Peyer's patch (tissue), 4 donors: ENCODE results near the gene IKBKE. TPM values are rescaled to one million over a fixed set of nuclear protein-coding genes. Genes with fewer than 3 reads are reported as not detected.
A peak's percentile ranks its signal among the peaks of the same experiment; 100 is the strongest.

Experiments used
- DNase-seq, 3 donors: peaks; one replicate each; pipeline ENCODE4 v3.0.0-alpha.2; 2017 to 2019
- H3K27ac ChIP-seq, 4 donors: fragments of 200-600 bp; sonication (generic); one replicate each; pipeline ENCODE4 v1.5.1; 2016 to 2019
- H3K27me3 ChIP-seq, 2 donors: fragments of 200-600 bp; sonication (generic); one replicate each; pipeline ENCODE4 v1.5.1; 2019
- H3K36me3 ChIP-seq, 3 donors: fragments of 200-600 bp; sonication (generic); one replicate each; pipeline ENCODE4 v1.5.1; 2016 to 2019
- H3K4me1 ChIP-seq, 4 donors: fragments of 200-600 bp; sonication (generic); one replicate each; pipeline ENCODE4 v1.5.1; 2016 to 2019
- H3K4me3 ChIP-seq, 4 donors: fragments of 200-600 bp; sonication (generic); 1 replicate in 3 of 4; 2 replicates in 1 of 4; pipeline ENCODE4 v1.5.1; 2016 to 2019; ENCODE audit warnings: mild to moderate bottlenecking in 1 of 4
- H3K9me3 ChIP-seq, 4 donors: fragments of 200-600 bp; sonication (generic); one replicate each; pipeline ENCODE4 v1.5.1; 2016 to 2019; ENCODE audit warnings: mild to moderate bottlenecking in 1 of 4
- CTCF ChIP-seq, 6 experiments: fragments of 450-650 bp in 4 of 6; fragments of 200-600 bp in 2 of 6; sonication (generic) in 1 of 6; IDR thresholded peaks; one replicate each; pipeline ENCODE4 v1.5.1; 2017 to 2019; ENCODE audit warnings: antibody characterized with exemption in 6 of 6, mild to moderate bottlenecking in 3 of 6, moderate library complexity in 1 of 6
- POLR2A ChIP-seq, 2 donors: fragments of 450-650 bp; IDR thresholded peaks; one replicate each; pipeline ENCODE4 v1.5.1; 2017; ENCODE audit warnings: antibody characterized with exemption in 2 of 2, mild to moderate bottlenecking in 2 of 2, moderate library complexity in 2 of 2
- total RNA-seq, 4 donors: library from RNA; depleted of rRNA; stranded (reverse); fragments of >200 nt; gene quantifications; one replicate each; pipeline ENCODE4 v1.1.0, GENCODE V29; 2016

Gene IKBKE
- total RNA-seq, 4 donors from 2014 or later: 5.6 to 31.4 (median 17.5) TPM

- no peak for TF ChIP-seq POLR2A (IDR thresholded peaks at IDR 0.05)
- no peak for TF ChIP-seq CTCF (IDR thresholded peaks at IDR 0.05)
- Histone ChIP-seq H3K27ac (peak overlapping the region in 1 of 4 donors; percentile 55), H3K36me3 (peaks cover 0 to 15% (median 0%) of the 10 kb centered on the region in 3 donors), H3K4me3 (no peak overlapping the region), H3K27me3 (no peaks in the 10 kb centered on the region), H3K4me1 (peaks cover 0 to 13% (median 9%) of the 10 kb centered on the region in 4 donors), H3K9me3 (no peaks in the 10 kb centered on the region)
- DNase-seq: no peak
Measured at GRCh38 chr1:206497774-206498173, 27.5 kb downstream of the IKBKE start.

- H3K4me3 ChIP-seq: no peak overlapping the region
- no peaks in the 10 kb centered on the region for H3K27me3 ChIP-seq
- TF ChIP-seq POLR2A (IDR thresholded peaks at IDR 0.05): no peak
- TF ChIP-seq CTCF (IDR thresholded peaks at IDR 0.05): no peak
- H3K27ac ChIP-seq: no peak overlapping the region
- H3K9me3 ChIP-seq: no peaks in the 10 kb centered on the region
- DNase-seq: no peak
- peaks cover 0 to 7% (median 0%) of the 10 kb centered on the region in 3 donors for H3K36me3 ChIP-seq
- H3K4me1 ChIP-seq: peaks cover 0 to 13% (median 9%) of the 10 kb centered on the region in 4 donors
Measured at GRCh38 chr1:206498685-206499084, 28.4 kb downstream of the IKBKE start.

- TF ChIP-seq POLR2A (IDR thresholded peaks at IDR 0.05) (no peak), CTCF (IDR thresholded peaks at IDR 0.05) (no peak)
- Histone ChIP-seq H3K4me3 (no peak overlapping the region), H3K36me3 (no peaks in the 10 kb centered on the region), H3K9me3 (no peaks in the 10 kb centered on the region), H3K27me3 (no peaks in the 10 kb centered on the region), H3K27ac (no peak overlapping the region), H3K4me1 (peaks cover 0 to 13% (median 8%) of the 10 kb centered on the region in 4 donors)
- DNase-seq: no peak
Measured at GRCh38 chr1:206500046-206500445, 29.8 kb downstream of the IKBKE start.

GRCh38 chr1:206501881-206502280 lies 31.6 kb downstream of the IKBKE start:
- H3K4me1 ChIP-seq: peaks cover 0 to 13% (median 4%) of the 10 kb centered on the region in 4 donors
- H3K4me3 ChIP-seq: no peak overlapping the region
- H3K27ac ChIP-seq: peak overlapping the region in 3 of 4 donors; percentile 32 to 68 (median 41)
- H3K27me3 ChIP-seq: no peaks in the 10 kb centered on the region
- H3K9me3 ChIP-seq: no peaks in the 10 kb centered on the region
- DNase-seq: peak in 1 of 3 donors; percentile 9
- TF ChIP-seq POLR2A (IDR thresholded peaks at IDR 0.05) (no peak), CTCF (IDR thresholded peaks at IDR 0.05) (no peak)
- no peaks in the 10 kb centered on the region for H3K36me3 ChIP-seq

GRCh38 chr1:206502403-206502802 lies 32.1 kb downstream of the IKBKE start:
- H3K36me3 ChIP-seq: no peaks in the 10 kb centered on the region
- H3K4me1 ChIP-seq: peaks cover 0 to 10% (median 6%) of the 10 kb centered on the region in 4 donors
- DNase-seq: no peak
- no peak for TF ChIP-seq CTCF (IDR thresholded peaks at IDR 0.05)
- no peak for TF ChIP-seq POLR2A (IDR thresholded peaks at IDR 0.05)
- H3K27me3 ChIP-seq: no peaks in the 10 kb centered on the region
- no peaks in the 10 kb centered on the region for H3K9me3 ChIP-seq
- H3K27ac ChIP-seq: no peak overlapping the region
- no peak overlapping the region for H3K4me3 ChIP-seq

- peaks cover 0 to 11% (median 8%) of the 10 kb centered on the region in 4 donors for H3K4me1 ChIP-seq
- no peak for DNase-seq
- H3K4me3 ChIP-seq: no peak overlapping the region
- no peaks in the 10 kb centered on the region for H3K9me3 ChIP-seq
- no peak overlapping the region for H3K27ac ChIP-seq
- H3K36me3 ChIP-seq: no peaks in the 10 kb centered on the region
- TF ChIP-seq CTCF (IDR thresholded peaks at IDR 0.05) (no peak), POLR2A (IDR thresholded peaks at IDR 0.05) (no peak)
- peaks cover 0 to 3% of the 10 kb centered on the region in 2 donors for H3K27me3 ChIP-seq
Measured at GRCh38 chr1:206502812-206503211, 32.5 kb downstream of the IKBKE start.
